IMR-90 (cell line): ENCODE results near the gene COL20A1. TPM values are rescaled to one million over a fixed set of nuclear protein-coding genes. Genes with fewer than 3 reads are reported as not detected.

Source experiments
- ATAC-seq: fragments of 200-7000 bp; cut with Tn5 transposase; 2 replicates; pipeline ENCODE4 v1.9.1; 2020; ENCODE audit warnings: low read depth, mild to moderate bottlenecking, moderate library complexity
- BruUV-seq: library from RNA; stranded (reverse); fragments of 400-500 nt; replicated peaks from 2 replicates; lab custom pipeline; 2021; lab: Mats Ljungman, UMichigan
- CTCF ChIA-PET: fragments of 300-600 bp; formaldehyde crosslinking; extraction: SDS; loops from one replicate; lab custom pipeline; 2021; ENCODE audit warnings: antibody characterized with exemption; lab: Yijun Ruan, JAX
- POLR2A ChIA-PET: fragments of 300-600 bp; sonication (Branson Sonifier 250); formaldehyde crosslinking; loops from one replicate; lab custom pipeline; 2022; ENCODE audit warnings: antibody characterized with exemption; ENCODE audit not compliant: unreplicated experiment; lab: Charles Lee
- DNase-seq: peaks from one replicate; pipeline ENCODE4 v3.0.0; 2013
- H2AFZ ChIP-seq: replicated peaks from 2 replicates; pipeline ENCODE3; 2013; ENCODE audit warnings: low read length, mild to moderate bottlenecking; ENCODE audit not compliant: poor library complexity
- H2AK5ac ChIP-seq: 2 replicates; pipeline ENCODE4 v1.6.1; 2013; ENCODE audit warnings: low read depth, low read length, inconsistent platforms
- H2AK9ac ChIP-seq: replicated peaks from 2 replicates; pipeline ENCODE3; 2013; ENCODE audit warnings: mild to moderate bottlenecking, low read depth, low read length, moderate library complexity; ENCODE audit not compliant: poor library complexity
- H2BK120ac ChIP-seq: 2 replicates; pipeline ENCODE4 v1.6.1; 2013; ENCODE audit warnings: low read depth, low read length, inconsistent platforms
- H2BK15ac ChIP-seq: 3 replicates; pipeline ENCODE4 v1.6.1; 2013; ENCODE audit warnings: low read depth, low read length, inconsistent platforms
- H2BK20ac ChIP-seq: 2 replicates; pipeline ENCODE4 v1.6.1; 2013; ENCODE audit warnings: low read depth, mild to moderate bottlenecking, inconsistent platforms, low read length, moderate library complexity
- H2BK5ac ChIP-seq: 2 replicates; pipeline ENCODE4 v1.6.1; 2013; ENCODE audit warnings: mild to moderate bottlenecking, low read depth, low read length, inconsistent platforms; ENCODE audit not compliant: poor library complexity, severe bottlenecking
- H3K14ac ChIP-seq: replicated peaks from 2 replicates; pipeline ENCODE4 v1.6.1; 2013; ENCODE audit warnings: low read depth, low read length, inconsistent platforms
- H3K18ac ChIP-seq: 2 replicates; pipeline ENCODE4 v1.6.1; 2013; ENCODE audit warnings: low read depth, low read length, control low read depth
- H3K23ac ChIP-seq: 2 replicates; pipeline ENCODE4 v1.6.1; 2013; ENCODE audit warnings: low read depth, low read length, inconsistent platforms
- H3K27ac ChIP-seq: 2 replicates; pipeline ENCODE4 v1.5.1; 2013; ENCODE audit warnings: mild to moderate bottlenecking, control low read depth, low read length; ENCODE audit not compliant: insufficient read depth
- H3K27me3 ChIP-seq: 2 replicates; pipeline ENCODE4 v1.6.1; 2013; ENCODE audit warnings: low read length; ENCODE audit not compliant: control insufficient read depth, insufficient read depth
- H3K36me3 ChIP-seq: 2 replicates; pipeline ENCODE4 v1.6.1; 2013; ENCODE audit warnings: low read length, mixed read lengths; ENCODE audit not compliant: control insufficient read depth, insufficient read depth
- H3K4ac ChIP-seq: 2 replicates; pipeline ENCODE4 v1.6.1; 2013; ENCODE audit warnings: low read depth, low read length, inconsistent platforms
- H3K4me1 ChIP-seq: 2 replicates; pipeline ENCODE4 v1.6.1; 2013; ENCODE audit warnings: low read length, mixed read lengths; ENCODE audit not compliant: control insufficient read depth, insufficient read depth
- H3K4me2 ChIP-seq: 2 replicates; pipeline ENCODE4 v1.6.1; 2013; ENCODE audit warnings: low read depth, mild to moderate bottlenecking, control low read depth, low read length, moderate library complexity
- H3K4me3 ChIP-seq: 2 replicates; pipeline ENCODE4 v1.5.1; 2013; ENCODE audit warnings: low read depth, mild to moderate bottlenecking, control low read depth, low read length, moderate library complexity; ENCODE audit not compliant: insufficient read depth
- H3K56ac ChIP-seq: 2 replicates; pipeline ENCODE4 v1.6.1; 2013; ENCODE audit warnings: low read length, inconsistent platforms; ENCODE audit not compliant: insufficient read depth; ENCODE audit errors: extremely low read depth
- H3K79me1 ChIP-seq, 2 experiments: 2 replicates each; pipeline ENCODE4 v1.6.1; 2013; ENCODE audit warnings: low read length in 2 of 2, inconsistent platforms in 1 of 2, low read depth in 1 of 2
- H3K9ac ChIP-seq: 2 replicates; pipeline ENCODE4 v1.6.1; 2013; ENCODE audit warnings: low read depth, low read length, control low read depth
- H3K9me1 ChIP-seq: 2 replicates; pipeline ENCODE4 v1.6.1; 2013; ENCODE audit warnings: low read length, inconsistent platforms; ENCODE audit not compliant: insufficient read depth
- H3K9me3 ChIP-seq: 2 replicates; pipeline ENCODE4 v1.6.1; 2013; ENCODE audit warnings: low read length; ENCODE audit not compliant: control insufficient read depth, insufficient read depth
- H4K20me1 ChIP-seq: 2 replicates; pipeline ENCODE4 v1.6.1; 2013; ENCODE audit warnings: low read length, inconsistent platforms; ENCODE audit not compliant: insufficient read depth
- H4K5ac ChIP-seq: 2 replicates; pipeline ENCODE4 v1.6.1; 2013; ENCODE audit warnings: mild to moderate bottlenecking, low read depth, low read length, control low read depth
- H4K8ac ChIP-seq, 2 experiments: 2 replicates each; pipeline ENCODE4 v1.6.1; 2013; ENCODE audit warnings: low read depth in 2 of 2, low read length in 2 of 2, control low read depth in 1 of 2, inconsistent platforms in 1 of 2
- H4K91ac ChIP-seq: 2 replicates; pipeline ENCODE4 v1.6.1; 2013; ENCODE audit warnings: low read depth, low read length, inconsistent platforms; ENCODE audit not compliant: insufficient read depth
- BHLHE40 ChIP-seq: fragments of 150-350 bp; IDR thresholded peaks from 2 replicates; pipeline ENCODE4 v1.6.1; 2016; ENCODE audit warnings: mild to moderate bottlenecking, low read depth, low read length
- CEBPB ChIP-seq: IDR thresholded peaks from 2 replicates; pipeline ENCODE4 v1.6.1; 2012; ENCODE audit warnings: low read depth, low read length, improper control_type of control experiment
- CHD1 ChIP-seq: IDR thresholded peaks from 2 replicates; pipeline ENCODE4 v1.6.1; 2012; ENCODE audit warnings: low read depth, low read length, improper control_type of control experiment
- CTCF ChIP-seq: conservative IDR thresholded peaks from 2 replicates; pipeline ENCODE4 v1.5.1; 2012; ENCODE audit warnings: mild to moderate bottlenecking, low read depth, low read length, improper control_type of control experiment
- FOS ChIP-seq: fragments of 150-350 bp; IDR thresholded peaks from 2 replicates; pipeline ENCODE4 v1.6.1; 2016; ENCODE audit warnings: low read depth, low read length
- MAFK ChIP-seq: IDR thresholded peaks from 2 replicates; pipeline ENCODE4 v1.6.1; 2012; ENCODE audit warnings: low read depth, low read length, improper control_type of control experiment
- MAZ ChIP-seq: IDR thresholded peaks from 2 replicates; pipeline ENCODE4 v1.6.1; 2012; ENCODE audit warnings: low read depth, mild to moderate bottlenecking, low read length, improper control_type of control experiment, moderate library complexity, borderline replicate concordance
- MXI1 ChIP-seq: IDR thresholded peaks from 2 replicates; pipeline ENCODE4 v1.6.1; 2012; ENCODE audit warnings: low read depth, mild to moderate bottlenecking, low read length, moderate library complexity, borderline replicate concordance
- NFE2L2 ChIP-seq: fragments of 150-350 bp; IDR thresholded peaks from 2 replicates; pipeline ENCODE4 v1.6.1; 2016; ENCODE audit warnings: low read depth, mild to moderate bottlenecking, low read length
- POLR2A ChIP-seq: IDR thresholded peaks from 2 replicates; pipeline ENCODE4 v1.6.1; 2012; ENCODE audit warnings: mild to moderate bottlenecking, low read depth, low read length
- RAD21 ChIP-seq: IDR thresholded peaks from 2 replicates; pipeline ENCODE4 v1.6.1; 2012; ENCODE audit warnings: low read length, improper control_type of control experiment
- RCOR1 ChIP-seq: IDR thresholded peaks from 2 replicates; pipeline ENCODE4 v1.6.1; 2012; ENCODE audit warnings: mild to moderate bottlenecking, low read length, improper control_type of control experiment; ENCODE audit not compliant: insufficient replicate concordance
- RFX5 ChIP-seq: IDR thresholded peaks from 2 replicates; pipeline ENCODE4 v1.8.0; 2012; ENCODE audit warnings: low read depth, mild to moderate bottlenecking, low read length, moderate library complexity
- SMC3 ChIP-seq: fragments of 150-350 bp; IDR thresholded peaks from 2 replicates; pipeline ENCODE4 v1.6.1; 2016; ENCODE audit warnings: low read depth, mild to moderate bottlenecking, antibody characterized with exemption, low read length, moderate library complexity
- USF2 ChIP-seq: fragments of 150-350 bp; IDR thresholded peaks from 2 replicates; pipeline ENCODE4 v1.6.1; 2017; ENCODE audit warnings: mild to moderate bottlenecking, antibody characterized with exemption, low read length, low read depth
- WGBS, 2 experiments: methylation state at CpG; one replicate each; pipeline versions ENCODE4 v1.1.5 to v1.1.7; 2013; ENCODE audit warnings: missing lambda C conversion rate in 2 of 2; ENCODE audit not compliant: insufficient read length in 1 of 2; ENCODE audit errors: extremely low coverage in 2 of 2; 5-methylcytosine and 5-hydroxymethylcytosine counted together
- dilution Hi-C: fragments of 300-500 bp; cut with HindIII; formaldehyde crosslinking; loops from one replicate; pipeline ENCODE4 v1.14.3; 2018; ENCODE audit warnings: low sequenced_read_pairs; ENCODE audit not compliant: unreplicated experiment
- in situ Hi-C: fragments of 300-500 bp; cut with MboI; formaldehyde crosslinking; loops from 3 replicates; pipeline ENCODE4 v1.14.3; 2019; ENCODE audit warnings: low sequenced_read_pairs, inconsistent platforms, mixed read lengths
- intact Hi-C: fragments of 100-400 bp; cut with micrococcal nuclease; formaldehyde crosslinking; loops from 2 replicates; pipeline ENCODE4 v1.10.0; 2022
- polyA plus RNA-seq, 3 experiments: library from polyadenylated mRNA; depleted of rRNA; stranded (reverse); fragments of >200 nt; gene quantifications; 2 replicates each; pipeline ENCODE4 v1.2.3, GENCODE V29; 2012; ENCODE audit warnings: low replicate concordance in 1 of 3
- total RNA-seq: library from RNA; depleted of rRNA; stranded (reverse); fragments of >200 nt; gene quantifications from 2 replicates; pipeline ENCODE4 v1.2.3, GENCODE V29; 2012
- TF ChIP-seq, protein P1 (sequence below): fragments of 150-350 bp; IDR thresholded peaks from 2 replicates; pipeline ENCODE4 v1.6.1; 2016; ENCODE audit warnings: low read depth, mild to moderate bottlenecking, low read length, moderate library complexity, borderline replicate concordance

Gene COL20A1
- total and polyA plus RNA-seq, 2 of the 4 experiments (the other 2 are of a cell fraction) = not detected

- no peak for DNase-seq
- ATAC-seq = no peak
- intact Hi-C loops = no loop called here
- Histone ChIP-seq H2AFZ (no peak overlapping the region), H3K9ac (no peak overlapping the region), H2BK120ac (no peak overlapping the region), H2BK15ac (no peak overlapping the region), H2AK9ac (no peak overlapping the region), H3K27me3 (peaks cover 50% of the 10 kb centered on the region), H2BK20ac (no peak overlapping the region), H3K9me3 (no peaks in the 10 kb centered on the region), H3K18ac (no peak overlapping the region), H2AK5ac (no peak overlapping the region), H3K27ac (no peak overlapping the region), H3K14ac (no peak overlapping the region), H3K4me2 (no peak overlapping the region), H4K91ac (no peak overlapping the region), H3K36me3 (no peaks in the 10 kb centered on the region), H3K79me1 (no peaks in the 10 kb centered on the region), H4K5ac (no peak overlapping the region), H4K8ac (no peak overlapping the region), H3K4ac (no peak overlapping the region), H3K4me3 (no peak overlapping the region), H4K20me1 (0 out of 2 replicates have a peak, but pooled peaks cover 4% of the 10 kb centered on the region), H3K23ac (no peak overlapping the region), H2BK5ac (no peak overlapping the region), H3K9me1 (no peaks in the 10 kb centered on the region), H3K4me1 (no peaks in the 10 kb centered on the region), H3K56ac (no peak overlapping the region)
- no TSS peak for BruUV-seq
- in situ Hi-C loops = no loop called here
- CTCF ChIA-PET = interaction anchor here (0.7 to 1.2 kb wide), 2 partner anchors 116 to 145 kb away, joined by 4 read pairs; no protein-coding TSS in a partner anchor
- POLR2A ChIA-PET = no interaction called here
- WGBS, 2 experiments = 67% methylated on average over 1 of the region's 8 CpGs; no CpG with 5 or more reads in 1 of the 2 experiments
- dilution Hi-C loops = no loop called here
- no peak for TF ChIP-seq MXI1
- TF ChIP-seq MAFK = no peak
- no peak for TF ChIP-seq RCOR1
- TF ChIP-seq CHD1 = no peak
- no peak for TF ChIP-seq CEBPB
- TF ChIP-seq, protein P1, sequence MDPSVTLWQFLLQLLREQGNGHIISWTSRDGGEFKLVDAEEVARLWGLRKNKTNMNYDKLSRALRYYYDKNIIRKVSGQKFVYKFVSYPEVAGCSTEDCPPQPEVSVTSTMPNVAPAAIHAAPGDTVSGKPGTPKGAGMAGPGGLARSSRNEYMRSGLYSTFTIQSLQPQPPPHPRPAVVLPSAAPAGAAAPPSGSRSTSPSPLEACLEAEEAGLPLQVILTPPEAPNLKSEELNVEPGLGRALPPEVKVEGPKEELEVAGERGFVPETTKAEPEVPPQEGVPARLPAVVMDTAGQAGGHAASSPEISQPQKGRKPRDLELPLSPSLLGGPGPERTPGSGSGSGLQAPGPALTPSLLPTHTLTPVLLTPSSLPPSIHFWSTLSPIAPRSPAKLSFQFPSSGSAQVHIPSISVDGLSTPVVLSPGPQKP = no peak
- no peak for TF ChIP-seq BHLHE40
- no peak for TF ChIP-seq MAZ
- no peak for TF ChIP-seq POLR2A
- no peak for TF ChIP-seq NFE2L2
- TF ChIP-seq RFX5 = no peak
- TF ChIP-seq RAD21 = no peak
- no peak for TF ChIP-seq CTCF
- no peak for TF ChIP-seq USF2
- TF ChIP-seq SMC3 = no peak
- no peak for TF ChIP-seq FOS
These were observed 75.2 kb downstream of the COL20A1 start for GRCh38 chr20:63368151-63368550.
